ENCODE measurements around the gene ZNF581. TPM values are rescaled to one million over a fixed set of nuclear protein-coding genes. Genes with fewer than 3 reads are reported as not detected.

The ZNF581 gene
- total RNA-seq, 1 experiment from 2014 or later = 65.1 TPM

- Histone ChIP-seq H2BK20ac (ENCODE audit: low read depth, low read length, poor library complexity, severe bottlenecking) (no peak within 1 kb of the TSS), H3K4me1 (ENCODE audit: insufficient read depth, low read length) (no peaks in the 10 kb centered on the region), H2BK15ac (ENCODE audit: low read depth, low read length) (no peak within 1 kb of the TSS), H4K5ac (ENCODE audit: insufficient read length, low read depth, low read length) (no peak within 1 kb of the TSS), H4K20me1 (ENCODE audit: control insufficient read depth, insufficient read depth, insufficient read length) (no peaks in the 10 kb centered on the region), H3K79me1 (ENCODE audit: insufficient read depth, low read depth, low read length, poor library complexity, severe bottlenecking) (peaks cover 12% of the 10 kb centered on the region), H3K18ac (ENCODE audit: insufficient read length, low read depth, low read length) (no peak within 1 kb of the TSS), H2AFZ (ENCODE audit: low read length) (no peak within 1 kb of the TSS), H3K23me2 (ENCODE audit: insufficient read length, low read depth, low read length, poor library complexity, severe bottlenecking) (peaks cover 6% of the 10 kb centered on the region), H2BK120ac (ENCODE audit: low read depth, low read length, poor library complexity, severe bottlenecking) (no peak within 1 kb of the TSS), H3K4me2 (ENCODE audit: insufficient read depth, insufficient read length, low read length) (peak within 1 kb of the TSS; percentile 77), H2AK5ac (ENCODE audit: insufficient read length, low read length) (no peak within 1 kb of the TSS), H3K79me2 (ENCODE audit: insufficient read depth, low read length) (peaks cover 19% of the 10 kb centered on the region; the same call in 1 of the 2 replicates), H4K91ac (ENCODE audit: insufficient read length, low read depth, low read length) (no peak within 1 kb of the TSS), H3K23ac (ENCODE audit: insufficient read length, low read depth, low read length) (no peak within 1 kb of the TSS), H3T11ph (ENCODE audit: low read length) (no peak within 1 kb of the TSS), H3K9me3 (ENCODE audit: control insufficient read depth, low read depth, low read length) (no peaks in the 10 kb centered on the region), H2BK12ac (ENCODE audit: insufficient read length, low read depth, low read length) (no peak within 1 kb of the TSS), H3K14ac (ENCODE audit: insufficient read depth, low read length) (peak within 1 kb of the TSS; percentile 82), H3K27ac (ENCODE audit: insufficient read length, low read depth, low read length) (no peak within 1 kb of the TSS), H4K8ac (replicated peaks; ENCODE audit: insufficient read length, low read depth, low read length) (no peak within 1 kb of the TSS), H2BK5ac (ENCODE audit: insufficient read length, low read length) (no peak within 1 kb of the TSS), H3K56ac (ENCODE audit: insufficient read length, low read depth, low read length) (no peak within 1 kb of the TSS), H3K4ac (ENCODE audit: low read depth, low read length) (no peak within 1 kb of the TSS), H3K27me3 (ENCODE audit: insufficient read depth, low read length) (no peaks in the 10 kb centered on the region), H3K9ac (ENCODE audit: extremely low read depth, insufficient read length, low read length) (peak within 1 kb of the TSS; percentile 21)
- no peaks in the 10 kb centered on the region; a peak in 1 of 5 replicates for H3K9me3 Mint-ChIP-seq
- peaks cover 41 to 48% of the 10 kb centered on the region in 2 experiments for H3K4me1 Mint-ChIP-seq
- H3K27ac Mint-ChIP-seq = peak within 1 kb of the TSS; percentile 93 to 98 (median 98)
- H3K36me3 Mint-ChIP-seq (ENCODE audit: insufficient read depth in 1 of 3, low read depth in 3 of 3) = peaks cover 28 to 61% (median 56%) of the 10 kb centered on the region in 3 experiments; a peak in 6 of 7 replicates
- H3K27me3 Mint-ChIP-seq (ENCODE audit: low read depth) = no peaks in the 10 kb centered on the region
- peak within 1 kb of the TSS; percentile 94 to 98 for H3K4me3 Mint-ChIP-seq
- DNase-seq = peak; percentile 98
- TF ChIP-seq CTCF (conservative IDR thresholded peaks at IDR 0.05) = no peak
- WGBS (ENCODE audit: extremely low coverage, insufficient read length, low lambda C conversion rate) = no CpG with 5 or more reads among the region's 101 CpGs
These were observed 31.6 kb downstream of the ZNF581 start, which contains the start of gene EPN1 for GRCh38 chr19:55674841-55675660. TSS of gene EPN1 (plus strand) at chr19:55675226. CDS start at chr19:55678628, 3,402 bp downstream.

Measured in H9 (cell line).